Activated naive CD4-positive, alpha-beta T cell treated with anti-CD3 and anti-CD28 coated beads, Interleukin-2, amount 50 U/mL, for 16 hours (primary cell): ENCODE data around the gene SLCO1C1.

Source experiments
- DNase-seq: peaks from one replicate; pipeline ENCODE4 v3.0.0-alpha.2; 2020

Gene SLCO1C1

DNA sequence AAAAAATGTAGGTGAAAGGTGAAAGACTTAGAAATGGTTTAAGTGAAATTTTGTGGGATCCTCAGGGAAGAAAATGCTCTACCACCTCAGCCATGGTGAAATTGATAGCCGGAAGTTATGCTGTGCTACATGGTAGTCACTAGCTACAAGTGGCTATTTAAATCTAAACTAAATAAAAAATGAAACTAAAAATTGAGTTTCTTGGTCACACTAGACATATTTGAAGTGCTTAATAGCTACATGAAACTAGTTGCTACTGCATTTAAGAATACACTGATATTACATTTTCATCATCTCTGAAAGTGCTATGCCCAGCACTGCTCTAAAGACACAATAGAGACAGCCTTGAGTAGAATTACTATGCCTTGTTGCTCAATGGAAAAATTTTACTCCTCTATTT is 105.0 kb downstream of the SLCO1C1 start:
- DNase-seq = no peak

DNA sequence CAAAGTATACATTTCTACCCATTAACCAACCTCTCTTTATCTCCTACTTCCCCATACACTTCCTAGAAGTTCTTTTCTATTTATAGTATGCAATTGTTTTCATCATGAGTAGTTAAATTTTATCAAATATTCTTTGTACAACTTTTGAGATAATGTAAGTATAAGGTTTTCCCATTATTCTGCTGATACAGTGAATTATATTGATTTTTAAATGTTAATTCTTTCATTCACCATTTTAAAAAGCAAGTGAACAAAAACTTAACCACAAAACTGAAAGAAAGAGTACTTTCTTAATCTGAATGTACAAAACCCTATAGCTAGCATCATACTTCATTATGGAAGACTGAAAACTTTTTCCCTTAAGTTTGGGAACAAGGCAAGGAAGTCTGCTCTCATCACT is 105.9 kb downstream of the SLCO1C1 start:
- DNase-seq = no peak
